ENCODE data around the gene IL11.

Gene IL11

GRCh38 chr19:55325172-55325571 lies 45.1 kb downstream of the IL11 start, which contains the start of gene TMEM150B:
TSS of gene TMEM150B (minus strand) at chr19:55325341. CDS start at chr19:55321036, 4,305 bp downstream.
- DNase-seq (ENCODE audit: low read depth, low spot score) = no peak

GRCh38 chr19:55324662-55325061 lies 45.6 kb downstream of the IL11 start:
- no peak for DNase-seq (ENCODE audit: low read depth, low spot score)

DNA sequence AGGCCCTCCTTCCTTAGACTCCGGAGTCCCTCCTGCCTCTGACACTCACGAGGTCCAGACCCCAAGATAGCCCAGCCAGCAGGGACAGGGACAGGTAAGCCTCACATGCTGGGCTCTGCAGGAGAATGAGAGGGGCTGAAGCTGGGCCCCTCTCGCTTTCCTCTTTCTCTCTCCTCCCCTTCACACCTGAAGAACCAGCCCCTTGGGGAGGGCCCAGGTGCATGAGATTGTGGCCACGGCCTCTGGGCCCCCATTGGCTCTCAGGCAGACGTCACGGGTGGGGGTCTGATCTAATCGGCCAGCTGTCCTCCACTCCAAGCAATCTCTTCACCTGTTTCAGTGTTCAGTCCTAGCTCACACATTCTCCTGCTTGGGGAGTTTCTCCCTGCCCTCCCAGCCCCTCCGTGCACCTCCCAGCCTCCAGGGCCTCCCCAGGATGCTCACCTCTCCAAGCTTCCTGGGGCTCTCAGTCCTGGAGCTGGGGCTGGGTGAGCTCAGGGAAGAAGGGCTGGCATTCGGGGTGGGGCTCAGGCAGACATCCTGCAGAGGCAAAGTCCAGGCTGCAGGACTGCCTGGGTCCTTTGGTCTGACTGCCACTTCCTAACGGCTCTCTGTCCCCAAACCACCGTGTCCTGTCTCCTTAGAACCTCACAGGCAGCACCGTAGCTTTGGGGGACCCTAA lies 47.9 kb downstream of the IL11 start:
- DNase-seq (ENCODE audit: low read depth, low spot score) = no peak

DNA sequence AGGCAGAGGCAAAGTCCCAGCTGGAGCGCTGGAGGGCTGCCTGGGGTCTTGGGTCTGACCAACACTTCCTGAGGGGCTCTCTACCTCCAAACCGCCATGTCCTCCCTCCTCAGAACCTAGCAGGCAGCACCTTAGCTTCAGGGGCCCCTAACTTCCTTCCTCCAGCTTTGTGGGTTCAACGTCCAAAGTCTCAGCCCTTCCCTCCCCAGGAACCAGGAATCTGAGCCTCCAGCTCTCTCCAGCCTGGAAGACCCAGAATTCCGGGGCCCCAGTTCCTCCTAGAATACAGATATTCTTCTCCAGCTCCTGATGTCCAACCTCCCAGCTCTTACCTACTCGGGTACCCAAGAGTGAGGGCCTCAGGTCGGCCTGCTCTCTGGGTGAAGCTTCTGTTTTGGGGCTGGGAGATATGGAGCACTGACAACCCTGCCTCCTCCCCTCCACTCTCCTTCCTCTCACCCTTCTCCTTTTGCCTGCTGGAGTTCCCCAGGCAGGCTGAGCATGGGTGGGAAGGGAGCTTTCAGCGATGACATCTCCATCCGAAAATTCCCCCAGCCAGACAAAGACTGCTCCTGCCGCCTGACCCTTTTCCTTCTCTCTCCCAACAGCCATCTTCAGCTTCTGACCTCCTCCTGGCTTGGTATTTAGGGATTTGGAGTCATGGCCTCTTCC lies 48.7 kb downstream of the IL11 start:
- no peak for DNase-seq (ENCODE audit: low read depth, low spot score)

GRCh38 chr19:55320844-55321419 lies 49.3 kb downstream of the IL11 start:
- DNase-seq (ENCODE audit: low read depth, low spot score) = no peak

DNA sequence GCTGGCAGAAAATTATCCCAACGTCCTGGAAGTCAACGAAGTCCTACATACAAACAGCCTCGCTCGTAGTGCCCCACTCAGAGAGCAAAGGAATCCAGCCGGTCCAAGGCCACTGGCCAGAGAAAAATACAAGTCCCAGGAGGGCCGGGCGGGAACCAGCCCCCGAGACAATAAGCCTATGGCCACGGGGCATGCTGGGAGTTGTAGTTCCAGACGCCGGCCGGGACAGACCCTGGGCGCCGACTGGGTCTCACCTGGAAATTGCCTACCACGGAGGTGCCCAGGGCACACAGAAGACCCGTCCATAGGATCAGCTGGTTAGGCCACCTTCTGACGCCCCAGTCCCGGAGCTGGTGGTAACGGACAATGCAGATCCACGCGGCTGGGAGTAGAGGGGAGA lies 50.5 kb downstream of the IL11 start:
- DNase-seq (ENCODE audit: low read depth, low spot score) = peak; percentile 91

DNA sequence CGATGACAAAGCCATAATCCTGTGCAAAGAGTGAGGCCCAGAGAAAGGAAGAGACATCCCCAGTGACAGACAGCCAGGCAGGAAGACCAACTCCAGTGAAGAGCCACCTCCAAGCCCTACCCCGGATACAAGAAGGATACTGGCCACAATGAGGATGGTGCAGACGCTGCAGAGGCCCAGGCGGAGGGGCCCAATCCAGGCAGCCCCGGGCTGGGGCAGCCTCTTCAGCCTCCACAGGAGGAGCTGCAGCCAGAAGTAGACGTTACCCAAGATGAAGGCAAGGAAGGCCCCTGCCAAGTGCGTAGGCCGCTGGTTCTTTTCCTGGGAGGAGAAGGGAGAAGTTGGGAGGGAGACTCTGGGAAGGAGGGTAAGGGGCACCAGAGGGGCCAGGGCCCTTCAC lies 53.6 kb downstream of the IL11 start:
- no peak for DNase-seq (ENCODE audit: low read depth, low spot score)

GRCh38 chr19:55315956-55316525 lies 54.2 kb downstream of the IL11 start:
- no peak for DNase-seq (ENCODE audit: low read depth, low spot score)

- DNase-seq (ENCODE audit: low read depth, low spot score) = no peak
Measured at GRCh38 chr19:55314396-55314795, 55.9 kb downstream of the IL11 start.
